ENCODE results near the gene AGRN.

The AGRN gene

DNA sequence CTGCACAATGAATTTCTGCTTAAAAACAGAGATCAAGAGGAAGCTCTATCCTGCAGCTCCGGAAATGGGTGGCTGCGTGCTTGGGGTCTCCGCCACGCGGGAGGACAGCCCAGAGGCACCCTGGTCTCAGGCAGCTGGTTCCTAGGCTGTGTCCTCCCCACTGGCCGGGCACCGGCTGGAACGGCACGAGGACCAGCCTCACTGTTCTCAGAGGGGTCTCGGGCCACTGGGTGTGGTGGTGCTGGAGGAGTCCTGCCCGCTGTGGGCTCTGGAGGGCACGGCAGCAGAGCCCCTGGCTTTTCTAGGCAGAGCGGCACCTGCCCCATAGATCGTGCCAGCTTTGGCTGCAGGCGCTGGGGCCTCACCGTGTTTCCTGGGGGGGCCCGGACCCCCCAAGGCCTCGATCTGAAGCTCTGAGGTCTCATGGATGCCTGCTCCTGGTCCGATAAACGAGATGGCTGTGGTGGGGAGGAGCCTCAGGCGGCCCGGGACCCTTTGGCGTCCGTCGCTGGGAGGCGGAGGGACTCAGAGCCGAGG lies 62.4 kb downstream of the AGRN start:
- DNase-seq, result no peak
- in situ Hi-C loops (cut with HindIII; ENCODE audit: low pct_ligation_motif_present, low pct_unique_long_range_greater_than_20kb, low sequenced_read_pairs), result no loop called here

DNA sequence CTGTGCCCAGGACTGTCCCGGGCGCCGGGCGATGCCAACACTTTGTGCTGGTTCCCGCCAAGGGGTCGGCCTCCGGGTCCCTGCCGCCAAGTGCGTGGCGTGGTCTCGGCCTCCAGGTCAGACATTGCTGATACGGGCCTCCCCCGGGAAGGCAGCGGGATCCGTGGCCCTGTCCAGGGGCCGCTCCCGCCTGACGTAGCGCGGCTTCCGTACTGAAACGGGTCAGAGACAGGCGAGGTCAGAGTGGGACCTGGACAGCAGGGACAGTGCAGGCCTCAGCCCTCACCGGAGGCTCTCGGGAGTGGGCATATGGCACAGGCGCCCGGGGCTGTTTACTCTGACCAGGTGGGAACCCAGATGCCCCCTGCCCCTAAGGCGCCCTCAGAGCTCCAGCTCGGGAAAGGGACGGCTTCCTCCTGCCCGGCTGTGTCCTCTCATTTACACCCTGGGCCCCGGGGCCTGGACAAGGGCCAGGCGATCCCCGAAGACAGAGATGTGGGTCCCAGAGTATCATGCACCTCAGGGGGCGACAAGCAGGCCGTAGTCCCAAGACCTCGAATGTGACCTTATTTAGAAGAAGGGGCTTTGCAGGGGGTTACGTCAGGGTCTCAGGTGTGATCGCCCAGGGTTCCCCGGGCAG lies 63.0 kb downstream of the AGRN start:
- DNase-seq, result no peak
- in situ Hi-C loops (cut with HindIII; ENCODE audit: low pct_ligation_motif_present, low pct_unique_long_range_greater_than_20kb, low sequenced_read_pairs), result no loop called here

DNA sequence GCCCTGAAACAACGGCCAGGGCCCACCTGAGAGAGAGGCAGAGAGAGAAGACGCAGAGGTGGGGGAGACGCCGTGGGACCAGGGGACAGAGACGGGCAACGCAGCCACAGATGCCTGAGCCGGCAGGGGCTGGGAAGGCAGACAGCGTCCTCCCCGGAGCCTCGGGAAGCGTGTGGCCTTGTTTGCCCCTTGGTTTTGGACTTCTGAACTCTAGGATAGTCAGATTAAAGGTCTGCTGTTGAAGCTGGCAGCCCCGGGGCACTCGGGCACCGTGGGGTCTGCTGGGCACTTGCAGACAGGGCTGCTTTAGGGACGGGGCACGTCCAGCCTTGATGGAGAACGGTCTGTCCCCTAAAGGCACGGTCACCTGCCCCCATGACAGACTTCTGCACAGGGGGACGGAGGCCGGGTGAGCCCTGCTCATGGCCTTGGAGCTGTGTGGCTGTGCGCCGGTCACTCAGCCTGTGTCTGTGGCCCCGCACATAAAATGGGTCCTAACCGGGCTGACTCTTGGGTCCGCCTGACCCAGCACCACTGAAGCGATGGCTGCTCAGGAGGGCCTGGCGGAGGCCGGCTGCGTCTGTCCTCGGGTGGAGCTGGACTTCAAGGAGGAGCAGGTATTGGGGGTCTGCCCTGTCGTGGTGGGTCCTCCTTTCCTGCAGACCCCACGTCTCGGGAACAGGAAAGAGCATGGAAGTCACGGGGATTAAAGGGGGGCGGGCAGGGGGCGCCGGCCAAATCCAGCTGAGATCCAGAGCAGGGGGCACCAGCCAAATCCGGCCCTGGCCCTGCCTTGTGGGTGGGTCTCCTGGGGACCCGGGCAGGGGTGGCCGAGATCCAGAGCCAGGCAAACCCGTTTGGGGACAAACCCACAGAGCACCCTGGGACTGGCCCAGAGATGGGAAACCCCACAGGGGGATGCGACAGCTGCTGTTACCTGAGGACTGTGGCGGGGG lies 63.8 kb downstream of the AGRN start:
- DNase-seq, result no peak
- in situ Hi-C loops (cut with HindIII; ENCODE audit: low pct_ligation_motif_present, low pct_unique_long_range_greater_than_20kb, low sequenced_read_pairs), result no loop called here

DNA sequence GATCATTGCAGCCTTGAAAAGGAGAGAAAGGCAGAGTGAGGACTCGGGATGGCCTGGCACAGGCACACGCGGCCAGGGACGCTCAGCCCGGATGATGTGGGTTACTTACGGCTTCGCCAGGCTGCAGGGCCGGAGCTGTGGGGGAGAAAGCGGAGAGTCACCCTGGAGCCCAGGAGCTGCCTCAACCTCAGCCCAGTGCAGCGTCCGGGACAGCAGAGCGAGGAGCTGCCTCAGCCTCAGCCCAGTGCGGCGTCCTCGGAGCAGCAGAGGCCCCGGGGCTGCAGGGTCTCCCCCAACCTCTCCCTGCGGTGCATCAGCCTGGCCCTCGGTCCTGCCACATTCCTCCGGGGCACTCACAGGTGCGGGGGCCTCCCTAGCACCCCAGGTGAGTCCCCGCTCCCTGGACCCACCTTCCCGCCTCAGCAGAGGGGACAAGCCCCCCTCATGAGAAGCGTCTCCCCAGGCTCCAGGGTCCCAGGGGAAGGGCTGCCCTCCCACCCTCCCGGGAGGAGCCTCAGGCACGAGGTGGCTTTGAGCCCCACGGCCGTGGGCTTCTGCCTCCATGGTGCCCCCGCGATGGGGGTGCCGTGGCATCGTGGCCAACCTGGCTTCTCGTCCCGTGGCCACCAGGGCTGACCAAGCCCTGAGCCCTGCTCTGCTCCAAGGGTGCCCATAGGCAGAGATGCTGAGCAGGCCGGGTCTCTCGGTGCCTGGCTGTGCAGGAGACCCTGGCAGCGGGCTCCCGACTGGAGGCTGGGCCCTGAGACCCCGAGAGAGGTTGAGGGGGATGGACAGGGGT lies 64.7 kb downstream of the AGRN start:
- DNase-seq, result no peak
- in situ Hi-C loops (cut with HindIII; ENCODE audit: low pct_ligation_motif_present, low pct_unique_long_range_greater_than_20kb, low sequenced_read_pairs), result no loop called here

DNA sequence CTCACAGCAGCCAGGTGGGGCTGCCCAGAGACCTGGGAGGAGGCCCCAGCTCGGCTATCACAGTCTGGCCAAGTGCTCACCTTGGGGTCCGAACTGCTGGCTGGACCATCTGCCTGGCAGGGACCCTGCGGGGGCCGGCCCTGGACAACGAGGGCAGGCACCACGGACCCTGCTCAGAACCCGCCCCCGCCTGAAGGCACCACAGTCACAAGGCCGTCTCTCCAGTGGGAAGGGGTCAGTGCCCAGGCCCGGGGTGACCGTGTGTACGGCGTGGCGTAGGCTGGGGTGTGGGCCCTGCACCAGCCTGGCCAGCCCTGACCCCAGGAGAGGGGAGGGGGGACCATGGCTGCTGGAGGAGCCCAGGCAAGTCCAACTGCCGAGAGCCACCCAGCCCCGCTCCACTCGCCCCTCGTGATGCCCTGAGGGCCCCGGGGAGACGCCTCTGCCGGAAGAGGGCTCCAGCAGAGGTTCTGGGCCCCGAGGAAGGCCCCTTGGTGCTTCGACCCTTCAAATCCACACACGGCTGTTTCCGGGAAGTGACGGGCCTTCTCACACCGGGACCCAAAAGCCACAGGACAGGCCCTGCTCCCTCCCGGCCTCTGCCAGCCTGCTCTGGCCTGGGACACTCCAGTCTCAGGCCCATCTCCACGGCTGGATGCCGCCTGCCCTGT lies 65.4 kb downstream of the AGRN start:
- DNase-seq, result no peak
- in situ Hi-C loops (cut with HindIII; ENCODE audit: low pct_ligation_motif_present, low pct_unique_long_range_greater_than_20kb, low sequenced_read_pairs), result no loop called here

DNA sequence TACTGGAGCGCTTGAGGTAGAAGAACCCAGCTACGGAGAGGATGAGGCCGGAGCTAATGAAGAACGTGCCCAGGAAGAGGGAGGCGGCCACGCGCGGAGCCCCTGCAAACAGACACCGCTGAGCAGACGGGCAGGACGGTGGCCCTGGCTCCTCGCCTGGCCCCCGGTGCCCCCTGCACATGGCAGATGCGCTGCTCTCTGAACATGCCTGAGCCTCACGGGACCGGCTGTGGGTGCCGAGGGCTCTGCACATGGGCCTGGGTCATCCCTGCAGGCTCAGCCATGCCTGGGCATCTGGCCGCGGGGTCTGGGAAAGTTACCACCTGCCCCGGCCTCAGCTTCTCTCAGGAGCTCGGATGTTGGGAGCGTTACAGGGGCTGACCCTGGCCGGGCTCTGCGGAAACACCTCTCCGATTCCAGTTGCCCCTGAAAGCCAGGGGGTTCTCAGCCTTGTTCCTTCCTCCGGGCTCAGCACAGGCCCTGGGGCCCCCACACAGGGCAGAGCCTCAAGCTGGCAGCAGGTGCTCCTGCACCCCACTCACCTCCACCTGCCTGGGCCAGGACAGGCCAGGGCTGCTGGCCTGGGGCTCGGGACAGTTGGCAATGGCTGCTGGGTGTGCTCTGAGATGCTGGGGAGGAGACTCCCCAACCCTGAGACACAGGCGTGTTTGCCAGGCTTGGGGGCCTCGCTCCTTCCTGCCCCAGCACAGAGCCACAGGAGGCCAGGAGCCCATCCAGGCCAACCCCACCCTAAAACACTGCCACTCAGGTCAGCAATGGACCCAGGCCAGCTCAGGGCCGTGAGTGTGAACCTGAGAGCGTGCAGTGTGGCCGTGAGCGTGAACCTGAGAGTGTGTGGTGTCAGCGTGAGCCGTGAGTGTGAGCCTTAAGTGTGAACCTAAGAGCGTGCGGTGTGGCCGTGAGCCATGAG lies 66.3 kb downstream of the AGRN start:
- DNase-seq, result no peak
- in situ Hi-C loops (cut with HindIII; ENCODE audit: low pct_ligation_motif_present, low pct_unique_long_range_greater_than_20kb, low sequenced_read_pairs), result no loop called here

DNA sequence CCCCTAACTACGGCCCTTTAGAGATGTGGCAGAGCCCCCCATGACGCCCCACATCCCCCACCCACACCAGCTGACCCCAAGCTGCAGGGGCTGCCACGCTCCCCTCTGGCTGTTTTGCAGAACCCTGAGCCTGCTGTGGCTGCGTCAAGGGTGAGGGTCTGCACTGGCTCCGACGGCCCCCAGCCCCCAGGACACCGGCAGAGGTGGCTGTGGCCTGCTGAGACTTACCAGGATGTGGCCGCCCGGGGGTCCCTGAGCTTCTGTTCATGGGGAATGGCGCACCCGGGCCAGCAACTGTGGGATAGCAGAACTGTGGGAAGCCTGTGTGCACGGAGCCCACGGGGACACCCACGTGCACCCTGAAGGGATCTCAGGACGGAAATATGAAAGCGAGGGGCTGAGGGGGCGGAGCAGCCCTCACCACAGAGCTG lies 67.0 kb downstream of the AGRN start:
- in situ Hi-C loops (cut with HindIII; ENCODE audit: low pct_ligation_motif_present, low pct_unique_long_range_greater_than_20kb, low sequenced_read_pairs), result no loop called here
- DNase-seq, result no peak

DNA sequence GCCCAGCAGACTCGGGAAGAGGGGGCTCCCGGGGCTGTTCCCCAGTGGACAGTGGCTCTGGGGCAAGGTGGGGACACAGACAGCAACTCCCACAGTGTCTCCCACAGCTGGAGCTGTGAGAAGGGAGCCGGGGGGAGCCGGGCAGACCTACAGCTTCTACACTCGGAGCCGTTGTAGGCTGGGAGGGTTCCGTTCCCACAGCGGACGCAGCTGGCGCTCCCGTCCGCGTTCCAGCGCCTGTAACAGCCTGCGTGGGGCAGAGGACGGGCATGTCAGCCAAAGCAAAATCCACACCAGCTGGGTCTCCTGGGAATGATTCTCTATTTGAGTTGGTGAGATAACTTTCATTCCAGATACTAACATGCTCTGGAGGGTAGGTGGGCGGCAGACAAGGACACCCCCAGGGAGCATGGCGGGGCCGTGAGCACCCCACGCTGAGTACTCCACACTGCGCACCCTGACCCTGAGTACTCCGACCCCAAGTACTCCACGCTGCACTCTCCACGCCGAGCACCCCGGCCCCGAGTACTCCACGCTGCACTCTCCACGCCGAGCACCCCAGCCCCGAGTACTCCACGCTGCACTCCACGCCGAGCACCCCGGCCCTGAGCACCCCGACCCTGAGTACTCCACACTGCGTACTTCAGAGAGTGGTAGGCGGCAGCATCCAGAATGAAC lies 67.6 kb downstream of the AGRN start:
- DNase-seq, result no peak
- in situ Hi-C loops (cut with HindIII; ENCODE audit: low pct_ligation_motif_present, low pct_unique_long_range_greater_than_20kb, low sequenced_read_pairs), result no loop called here

DNA sequence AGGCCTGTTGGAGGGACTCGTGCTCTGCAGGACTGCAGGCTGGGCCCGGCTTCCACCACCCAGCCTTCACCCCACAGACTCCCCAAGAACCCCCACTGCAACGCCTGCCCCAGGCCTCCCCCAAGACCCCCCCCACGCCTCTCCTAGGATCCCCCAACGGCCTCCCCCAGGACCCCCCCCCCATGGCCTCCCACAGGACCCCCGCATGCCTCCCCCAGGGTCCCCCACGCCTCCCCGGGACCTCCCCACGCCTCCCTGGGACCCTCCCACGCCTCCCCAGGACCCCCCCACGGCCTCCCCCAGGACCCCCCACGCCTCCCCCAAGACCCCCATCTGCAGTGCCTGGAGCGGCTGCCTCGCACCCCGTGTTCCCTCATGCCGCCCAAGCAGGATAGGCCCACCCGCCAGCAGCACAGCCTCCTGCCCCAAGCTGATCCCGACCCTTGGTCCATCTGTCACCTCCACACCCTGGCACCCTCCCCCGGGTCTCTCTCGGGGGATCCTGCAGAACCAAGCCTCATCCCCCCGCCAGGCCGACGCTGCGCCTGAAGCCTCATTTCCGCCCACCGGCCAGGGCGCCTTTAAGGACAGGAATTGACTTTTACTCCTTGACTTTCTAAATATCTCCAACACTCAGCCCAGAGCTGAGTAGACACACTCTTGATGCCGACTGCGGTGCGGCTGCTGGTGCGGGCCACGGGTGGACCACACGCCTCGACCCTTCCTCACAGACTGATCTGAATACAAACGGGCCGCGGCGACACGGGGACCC lies 68.3 kb downstream of the AGRN start:
- in situ Hi-C loops (cut with HindIII; ENCODE audit: low pct_ligation_motif_present, low pct_unique_long_range_greater_than_20kb, low sequenced_read_pairs), result no loop called here
- no peak for DNase-seq

DNA sequence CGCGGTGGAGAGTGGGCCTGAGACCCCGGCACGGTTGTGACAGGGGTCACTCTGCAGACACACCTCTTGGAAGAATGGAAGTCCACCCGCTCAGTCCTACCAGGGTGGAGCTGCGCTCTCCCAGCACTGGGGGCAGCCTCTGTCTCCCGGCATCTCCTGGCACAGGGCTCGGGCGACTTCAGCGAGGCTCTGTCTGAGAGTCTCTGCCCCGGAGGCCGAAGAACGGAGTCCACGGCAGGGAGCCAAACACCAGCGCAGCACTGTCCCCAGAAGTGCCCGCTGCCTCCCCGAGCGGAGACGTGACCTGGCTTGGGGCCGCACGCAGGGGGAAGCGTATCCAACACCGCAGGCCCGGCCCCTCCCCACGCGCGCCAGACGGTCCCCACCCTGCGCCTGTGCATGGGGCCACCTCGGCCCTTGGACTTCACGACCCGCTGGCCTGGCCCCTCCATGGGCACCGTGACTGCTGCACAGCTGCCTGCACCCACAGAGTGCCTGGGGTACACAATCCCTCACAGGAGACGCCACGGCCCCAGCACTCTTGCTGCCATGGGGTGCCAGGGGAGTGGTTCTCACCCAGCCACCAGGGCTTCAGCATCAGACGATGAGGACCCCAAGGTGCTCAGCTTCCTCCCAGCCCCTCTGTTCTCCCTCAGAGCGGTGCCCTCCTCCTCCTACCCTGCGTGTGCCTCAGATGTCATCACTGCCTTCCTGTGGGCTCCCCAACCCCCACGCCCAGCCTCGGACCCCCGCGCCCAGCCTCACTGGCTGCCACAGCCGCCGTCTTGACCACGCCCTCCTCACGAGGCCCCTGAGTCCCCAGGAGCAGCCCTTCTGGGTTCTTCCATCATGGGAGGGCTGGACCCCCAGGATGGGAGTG lies 69.1 kb downstream of the AGRN start:
- in situ Hi-C loops (cut with HindIII; ENCODE audit: low pct_ligation_motif_present, low pct_unique_long_range_greater_than_20kb, low sequenced_read_pairs), result no loop called here
- no peak for DNase-seq

DNA sequence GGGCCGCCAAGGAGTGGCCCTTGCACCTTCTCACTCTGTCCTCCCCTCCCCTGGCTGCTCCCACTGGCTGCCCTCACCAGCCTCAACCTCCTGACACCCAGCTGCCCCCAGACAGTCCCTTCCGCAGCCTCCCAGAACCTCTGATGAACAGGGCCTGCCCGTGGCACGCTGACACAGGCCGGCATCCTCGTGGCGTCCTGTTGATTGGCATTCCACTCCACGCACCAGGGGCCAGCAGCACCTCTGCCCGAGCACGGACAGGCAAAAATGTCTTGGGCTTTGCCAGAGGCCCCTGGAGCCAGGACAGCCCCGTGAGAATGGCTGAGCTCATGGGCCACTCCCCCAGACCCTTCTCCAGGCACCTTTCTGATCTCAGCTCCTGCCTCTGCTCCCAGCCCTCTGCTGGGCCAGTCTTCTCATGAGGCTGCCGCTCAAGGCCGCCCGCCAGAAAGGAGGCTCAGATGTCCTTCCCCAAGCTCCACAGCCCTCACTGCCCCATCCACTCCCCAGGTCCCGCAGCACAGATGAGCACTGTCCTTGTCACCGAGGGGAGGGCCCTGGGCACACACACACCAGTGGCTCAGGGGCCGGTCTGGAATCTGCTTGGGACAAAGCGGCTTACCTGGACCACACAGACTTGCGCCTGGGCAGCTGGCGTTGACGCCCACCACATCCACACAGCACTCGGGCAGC lies 70.0 kb downstream of the AGRN start:
- in situ Hi-C loops (cut with HindIII; ENCODE audit: low pct_ligation_motif_present, low pct_unique_long_range_greater_than_20kb, low sequenced_read_pairs), result no loop called here
- no peak for DNase-seq

DNA sequence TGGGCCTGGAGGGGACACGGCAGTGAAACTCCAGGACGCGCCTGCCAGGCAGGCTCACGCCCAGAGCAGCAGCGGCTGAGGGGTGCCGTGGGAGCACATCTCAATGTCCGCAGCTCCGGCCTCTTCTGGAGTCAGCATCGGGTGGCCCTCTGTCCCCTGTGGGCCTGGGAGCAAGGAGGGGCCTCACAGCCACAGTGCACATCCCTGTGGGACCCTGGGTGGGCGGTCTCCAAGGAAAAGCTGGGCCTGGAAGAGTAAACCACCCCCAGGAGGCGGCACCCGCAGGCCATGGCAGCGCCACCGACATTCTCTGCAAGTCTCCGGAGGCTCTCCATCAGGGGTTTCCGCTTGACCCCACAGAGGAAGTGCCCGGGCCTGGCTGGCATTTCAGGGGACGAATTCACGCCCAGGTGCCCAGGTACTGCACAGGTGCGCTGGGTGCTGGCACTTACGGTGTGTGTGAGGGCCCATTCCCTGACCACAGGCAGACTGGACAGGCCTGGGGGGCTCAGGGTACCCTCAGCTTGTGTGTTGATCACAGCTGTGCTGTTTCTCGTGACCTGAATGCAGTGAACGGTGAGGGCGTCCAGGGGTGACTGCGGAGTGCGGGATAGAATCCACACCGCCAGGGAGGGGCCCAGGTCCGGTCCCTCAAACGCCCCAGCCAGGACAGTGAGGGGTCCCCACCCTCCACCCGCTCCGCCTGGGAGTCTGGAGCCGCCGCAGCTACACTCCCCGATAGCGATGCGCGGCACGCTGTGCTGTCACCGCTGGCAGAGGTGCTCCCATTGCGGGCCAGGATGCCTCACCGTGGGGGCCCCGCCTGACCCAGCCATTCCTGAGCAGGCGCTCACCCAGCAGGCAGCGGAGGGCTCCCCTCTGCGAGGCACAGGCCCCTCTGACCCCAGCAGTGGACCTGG lies 70.8 kb downstream of the AGRN start:
- no peak for DNase-seq
- in situ Hi-C loops (cut with HindIII; ENCODE audit: low pct_ligation_motif_present, low pct_unique_long_range_greater_than_20kb, low sequenced_read_pairs), result no loop called here

DNA sequence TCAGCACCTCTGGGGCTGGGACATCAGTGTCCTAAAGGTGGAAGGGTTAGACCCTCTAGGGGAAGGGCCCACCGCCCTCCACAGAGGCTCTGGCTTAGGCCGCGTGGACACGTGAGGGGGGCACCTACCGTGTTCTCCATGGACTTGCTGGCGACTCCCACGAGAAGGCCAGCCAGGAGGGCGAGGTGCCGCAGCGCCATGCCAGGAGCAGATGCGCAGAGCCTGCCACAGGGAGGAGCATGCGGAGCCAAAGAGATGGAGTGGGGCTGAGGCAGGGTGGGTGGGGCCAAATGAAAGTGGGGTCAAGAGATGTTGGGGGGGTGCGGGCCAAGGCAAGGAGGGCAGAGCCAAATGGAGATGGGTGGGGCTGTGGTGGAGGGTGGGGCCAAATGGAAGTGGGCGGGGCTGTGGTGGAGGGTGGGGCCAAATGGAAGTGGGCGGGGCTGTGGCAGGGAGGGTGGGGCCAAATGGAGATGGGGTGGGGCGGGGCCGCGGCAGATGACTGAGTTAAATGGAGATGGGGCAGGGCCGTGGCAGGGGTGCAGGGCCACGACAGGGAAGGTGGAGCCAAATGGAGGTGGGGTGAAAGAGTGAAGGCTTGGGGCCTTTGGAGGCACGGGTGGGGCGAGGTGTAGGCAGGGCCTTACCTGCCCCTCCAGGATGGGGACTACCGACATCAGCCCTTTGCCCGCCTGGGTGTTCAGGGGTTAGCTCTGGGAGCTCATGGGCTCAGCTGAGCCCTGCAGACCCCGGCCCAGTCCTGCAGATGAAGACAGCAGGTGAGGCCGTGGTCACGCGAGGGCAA lies 71.6 kb downstream of the AGRN start:
- in situ Hi-C loops (cut with HindIII; ENCODE audit: low pct_ligation_motif_present, low pct_unique_long_range_greater_than_20kb, low sequenced_read_pairs), result no loop called here
- no peak for DNase-seq
